ENCODE measurements around the gene TBC1D9.

DNA sequence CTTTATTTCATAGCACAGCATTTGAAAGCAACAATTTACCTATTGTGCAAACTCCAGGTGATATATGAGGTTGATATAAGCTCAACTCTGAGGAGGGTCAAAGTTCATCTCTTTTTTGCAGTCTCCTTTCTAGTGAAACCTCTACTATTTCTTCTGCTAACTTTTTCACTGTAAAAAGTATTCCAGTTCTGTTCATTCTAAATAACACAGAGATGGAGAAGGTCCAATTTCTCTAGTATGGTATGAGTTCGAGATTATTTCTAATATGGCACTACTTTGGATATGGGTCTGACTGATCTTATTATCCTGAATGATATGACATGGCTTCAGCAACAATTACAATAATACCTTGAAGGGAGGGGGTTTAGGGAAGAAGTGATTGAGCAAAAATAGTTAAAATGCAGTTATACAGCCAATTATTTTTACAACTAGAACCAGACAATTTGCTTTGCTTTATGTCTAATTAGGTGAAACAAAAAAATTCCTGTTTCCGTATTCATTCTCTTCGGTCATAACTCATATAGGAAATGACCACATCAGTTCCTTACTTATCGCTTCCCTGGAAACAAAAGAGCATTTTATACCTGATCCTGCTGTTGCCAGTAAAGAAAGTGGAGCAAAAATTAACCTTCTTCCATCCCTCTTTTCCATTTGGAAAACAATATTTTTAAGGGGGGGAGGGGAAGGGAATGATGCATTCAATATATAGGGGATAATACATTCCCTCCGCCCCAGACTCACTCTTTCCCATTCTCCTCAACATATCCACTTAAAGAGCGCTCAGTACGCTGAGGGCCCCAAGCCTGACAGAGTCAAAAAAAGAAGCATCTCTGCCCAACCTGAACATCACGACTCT, 1.0 kb downstream of the TBC1D9 start:
- no peak for TF ChIP-seq ZNF496 (CRISPR knock-in tag; IDR thresholded peaks at IDR 0.05; ENCODE audit: insufficient replicate concordance)
- TF ChIP-seq POLR2A (IDR thresholded peaks at IDR 0.05; ENCODE audit: insufficient read depth in 1 of 2, low read depth in 2 of 2, low read length in 2 of 2): no peak
- no peak for TF ChIP-seq ATAD3A (CRISPR knock-in tag; IDR thresholded peaks at IDR 0.05)
- no peak for TF ChIP-seq CHD2 (IDR thresholded peaks at IDR 0.05; ENCODE audit: low read depth, low read length)
- TF ChIP-seq, protein P1, sequence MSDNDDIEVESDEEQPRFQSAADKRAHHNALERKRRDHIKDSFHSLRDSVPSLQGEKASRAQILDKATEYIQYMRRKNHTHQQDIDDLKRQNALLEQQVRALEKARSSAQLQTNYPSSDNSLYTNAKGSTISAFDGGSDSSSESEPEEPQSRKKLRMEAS (IDR thresholded peaks at IDR 0.05): no peak
- peak; percentile 22; the same call in 1 of the 2 replicates for TF ChIP-seq HNF4A (CRISPR knock-in tag; IDR thresholded peaks at IDR 0.05)
- TF ChIP-seq TCF12 (IDR thresholded peaks at IDR 0.05): no peak
- no peak for TF ChIP-seq TCF12 (CRISPR knock-in tag; IDR thresholded peaks at IDR 0.05)
- TF ChIP-seq, protein P2, sequence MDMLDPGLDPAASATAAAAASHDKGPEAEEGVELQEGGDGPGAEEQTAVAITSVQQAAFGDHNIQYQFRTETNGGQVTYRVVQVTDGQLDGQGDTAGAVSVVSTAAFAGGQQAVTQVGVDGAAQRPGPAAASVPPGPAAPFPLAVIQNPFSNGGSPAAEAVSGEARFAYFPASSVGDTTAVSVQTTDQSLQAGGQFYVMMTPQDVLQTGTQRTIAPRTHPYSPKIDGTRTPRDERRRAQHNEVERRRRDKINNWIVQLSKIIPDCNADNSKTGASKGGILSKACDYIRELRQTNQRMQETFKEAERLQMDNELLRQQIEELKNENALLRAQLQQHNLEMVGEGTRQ (IDR thresholded peaks at IDR 0.05; ENCODE audit: low read depth, low read length): no peak
- TF ChIP-seq, protein P2 (CRISPR knock-in tag; IDR thresholded peaks at IDR 0.05; ENCODE audit: borderline replicate concordance): no peak
- no peak for TF ChIP-seq YY1 (IDR thresholded peaks at IDR 0.05; ENCODE audit: insufficient read depth, insufficient replicate concordance, low read depth, low read length)

All from HepG2 (cell line).